Measurements from ENCODE around the gene MAMSTR. TPM values are rescaled to one million over a fixed set of nuclear protein-coding genes. Genes with fewer than 3 reads are reported as not detected.

Gene MAMSTR
- total and polyA plus RNA-seq, 9 of the 15 experiments (the other 6 are each of a cell fraction or from before 2014, with no cell fraction given): 0.08 to 1.00 (median 0.40) TPM; not detected in 1

GRCh38 chr19:48737360-48737998 lies 18.0 kb upstream of the MAMSTR start (continued):
- TF ChIP-seq, protein P1, sequence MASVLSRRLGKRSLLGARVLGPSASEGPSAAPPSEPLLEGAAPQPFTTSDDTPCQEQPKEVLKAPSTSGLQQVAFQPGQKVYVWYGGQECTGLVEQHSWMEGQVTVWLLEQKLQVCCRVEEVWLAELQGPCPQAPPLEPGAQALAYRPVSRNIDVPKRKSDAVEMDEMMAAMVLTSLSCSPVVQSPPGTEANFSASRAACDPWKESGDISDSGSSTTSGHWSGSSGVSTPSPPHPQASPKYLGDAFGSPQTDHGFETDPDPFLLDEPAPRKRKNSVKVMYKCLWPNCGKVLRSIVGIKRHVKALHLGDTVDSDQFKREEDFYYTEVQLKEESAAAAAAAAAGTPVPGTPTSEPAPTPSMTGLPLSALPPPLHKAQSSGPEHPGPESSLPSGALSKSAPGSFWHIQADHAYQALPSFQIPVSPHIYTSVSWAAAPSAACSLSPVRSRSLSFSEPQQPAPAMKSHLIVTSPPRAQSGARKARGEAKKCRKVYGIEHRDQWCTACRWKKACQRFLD (CRISPR knock-in tag; IDR thresholded peaks at IDR 0.05): 0 out of 2 replicates have a peak, but pooled peaks have one; percentile 38
- TF ChIP-seq EP400 (IDR thresholded peaks at IDR 0.05): peak; percentile 75; the same call in 1 of the 2 replicates
- peak; percentile 37 to 46; a peak in 2 of 4 replicates for TF ChIP-seq NRF1 (conservative IDR thresholded peaks at IDR 0.05 in 1 of 2, IDR thresholded peaks at IDR 0.05 in 1 of 2)
- TF ChIP-seq ZNF239 (CRISPR knock-in tag; IDR thresholded peaks at IDR 0.05): no peak
- no peak for TF ChIP-seq TARDBP (IDR thresholded peaks at IDR 0.05)
- no peak for TF ChIP-seq MYC (IDR thresholded peaks at IDR 0.05; ENCODE audit: low read depth, low read length)
- 0 out of 2 replicates have a peak, but pooled peaks have one; percentile 12 for TF ChIP-seq MYC (CRISPR knock-in tag; IDR thresholded peaks at IDR 0.05; ENCODE audit: borderline replicate concordance, low read depth)
- no peak for TF ChIP-seq ZNF121 (CRISPR knock-in tag; conservative IDR thresholded peaks at IDR 0.05)
- 0 out of 2 replicates have a peak, but pooled peaks have one; percentile 35 for TF ChIP-seq SMARCA5 (IDR thresholded peaks at IDR 0.05)
- TF ChIP-seq SMARCC2 (IDR thresholded peaks at IDR 0.05; ENCODE audit: low read depth): no peak
- TF ChIP-seq ZBTB11 (CRISPR knock-in tag; IDR thresholded peaks at IDR 0.05): peak in 1 of 3 experiments; percentile 94; a peak in 2 of 6 replicates
- no peak for TF ChIP-seq THAP12 (CRISPR knock-in tag; IDR thresholded peaks at IDR 0.05)
- TF ChIP-seq ATF7 (IDR thresholded peaks at IDR 0.05): peak; percentile 24; the same call in 1 of the 2 replicates
- TF ChIP-seq ZFX (CRISPR knock-in tag; IDR thresholded peaks at IDR 0.05): peak; percentile 73
- peak; percentile 48; the same call in 1 of the 2 replicates for TF ChIP-seq CHD2 (IDR thresholded peaks at IDR 0.05; ENCODE audit: low read depth, low read length)
- no peak for TF ChIP-seq ID3 (CRISPR knock-in tag; IDR thresholded peaks at IDR 0.05)
- TF ChIP-seq ID3 (tag; IDR thresholded peaks at IDR 0.05): 0 out of 2 replicates have a peak, but pooled peaks have one; percentile 43
- peak; percentile 9 to 66; a peak in 3 of 4 replicates for TF ChIP-seq SIN3A (IDR thresholded peaks at IDR 0.05; ENCODE audit: borderline replicate concordance in 2 of 2, control insufficient read depth in 1 of 2, low read depth in 2 of 2, low read length in 2 of 2)
- TF ChIP-seq DACH1 (IDR thresholded peaks at IDR 0.05; ENCODE audit: partially characterized antibody): peak; percentile 78
- 0 out of 2 replicates have a peak, but pooled peaks have one; percentile 21 for TF ChIP-seq TCF3 (CRISPR knock-in tag; IDR thresholded peaks at IDR 0.05)

Measured in K562 (cell line).